Liver (tissue), 9 donors: Measurements from ENCODE around the gene TRPM2. TPM values are rescaled to one million over a fixed set of nuclear protein-coding genes. Genes with fewer than 3 reads are reported as not detected.

Source experiments
- DNase-seq: peaks from one replicate; pipeline ENCODE4 v3.0.0-alpha.2; 2017; ENCODE audit warnings: low spot score
- H3K27ac ChIP-seq, 2 donors: one replicate each; pipeline ENCODE4 v1.7.0; 2013; ENCODE audit warnings: inconsistent platforms in 2 of 2, low read length in 2 of 2, control low read depth in 1 of 2, low read depth in 1 of 2, mild to moderate bottlenecking in 1 of 2
- H3K27me3 ChIP-seq, 4 donors: one replicate each; pipeline versions ENCODE4 v1.6.1 to v1.7.0; 2013; ENCODE audit warnings: low read length in 3 of 4, inconsistent platforms in 1 of 4, mild to moderate bottlenecking in 1 of 4, moderate library complexity in 1 of 4; ENCODE audit not compliant: control insufficient read depth in 4 of 4, insufficient read depth in 4 of 4
- H3K36me3 ChIP-seq, 4 donors: one replicate each; pipeline versions ENCODE4 v1.6.1 to v1.7.0; 2013; ENCODE audit warnings: low read length in 3 of 4, mild to moderate bottlenecking in 3 of 4, low read depth in 1 of 4, moderate library complexity in 1 of 4; ENCODE audit not compliant: control insufficient read depth in 4 of 4, insufficient read depth in 3 of 4
- H3K4me1 ChIP-seq, 4 donors: one replicate each; pipeline versions ENCODE4 v1.6.1 to v1.7.0; 2013; ENCODE audit warnings: low read length in 3 of 4, mild to moderate bottlenecking in 3 of 4, moderate library complexity in 1 of 4; ENCODE audit not compliant: control insufficient read depth in 4 of 4, insufficient read depth in 4 of 4
- H3K4me3 ChIP-seq, 3 donors: one replicate each; pipeline versions ENCODE4 v1.6.1 to v1.7.0; 2013; ENCODE audit warnings: low read length in 3 of 3, control low read depth in 1 of 3, low read depth in 1 of 3, mild to moderate bottlenecking in 1 of 3
- H3K9ac ChIP-seq, 2 donors: one replicate each; pipeline ENCODE4 v1.7.0; 2013; ENCODE audit warnings: low read length in 2 of 2, mild to moderate bottlenecking in 2 of 2, moderate library complexity in 2 of 2, control low read depth in 1 of 2, low read depth in 1 of 2
- H3K9me3 ChIP-seq, 4 donors: one replicate each; pipeline versions ENCODE4 v1.6.1 to v1.7.0; 2013; ENCODE audit warnings: low read length in 3 of 4; ENCODE audit not compliant: control insufficient read depth in 4 of 4
- ATF3 ChIP-seq: IDR thresholded peaks from 2 replicates; pipeline ENCODE4 v1.6.1; 2016; ENCODE audit warnings: antibody characterized with exemption
- EGR1 ChIP-seq, 2 donors: IDR thresholded peaks; 2 replicates each; pipeline ENCODE4 v1.6.1; 2016 to 2018; ENCODE audit warnings: antibody characterized with exemption in 2 of 2, low read depth in 2 of 2
- FOXA1 ChIP-seq: IDR thresholded peaks from 2 replicates; pipeline ENCODE4 v1.6.1; 2016; ENCODE audit warnings: antibody characterized with exemption
- FOXA2 ChIP-seq: IDR thresholded peaks from 2 replicates; pipeline ENCODE4 v1.6.1; 2016; ENCODE audit warnings: antibody characterized with exemption
- HNF4A ChIP-seq, 2 donors: conservative IDR thresholded peaks; 2 replicates each; pipeline ENCODE4 v1.6.1; 2016; ENCODE audit warnings: antibody characterized with exemption in 2 of 2, mild to moderate bottlenecking in 2 of 2
- HNF4G ChIP-seq: IDR thresholded peaks from 2 replicates; pipeline ENCODE4 v1.6.1; 2016; ENCODE audit warnings: antibody characterized with exemption
- JUND ChIP-seq, 2 donors: IDR thresholded peaks; 2 replicates each; pipeline ENCODE4 v1.6.1; 2016; ENCODE audit warnings: antibody characterized with exemption in 2 of 2
- MAX ChIP-seq: IDR thresholded peaks from 2 replicates; pipeline ENCODE4 v1.6.1; 2016; ENCODE audit warnings: antibody characterized with exemption
- RXRA ChIP-seq, 2 donors: IDR thresholded peaks; 2 replicates each; pipeline ENCODE4 v1.6.1; 2017 to 2018; ENCODE audit warnings: antibody characterized with exemption in 2 of 2, mild to moderate bottlenecking in 1 of 2
- SP1 ChIP-seq: IDR thresholded peaks from 2 replicates; pipeline ENCODE4 v1.6.1; 2018; ENCODE audit warnings: antibody characterized with exemption, mild to moderate bottlenecking
- TAF1 ChIP-seq: conservative IDR thresholded peaks from 2 replicates; pipeline ENCODE4 v1.6.1; 2016; ENCODE audit warnings: antibody characterized with exemption, mild to moderate bottlenecking
- YY1 ChIP-seq: IDR thresholded peaks from 2 replicates; pipeline ENCODE4 v1.6.1; 2016; ENCODE audit warnings: antibody characterized with exemption, mild to moderate bottlenecking
- ZBTB33 ChIP-seq: IDR thresholded peaks from 2 replicates; pipeline ENCODE4 v1.6.1; 2016; ENCODE audit warnings: antibody characterized with exemption
- WGBS: extraction: QIAGEN DNeasy Blood & Tissue Kit; methylation state at CpG from one replicate; pipeline ENCODE4 v1.1.7; 2013; 5-methylcytosine and 5-hydroxymethylcytosine counted together
- polyA plus RNA-seq, 2 donors: library from polyadenylated mRNA; stranded (reverse) in 1 of 2; unstranded in 1 of 2; fragments of 200-250 nt in 1 of 2; fragments of >200 nt in 1 of 2; fragmentation: Nextera tagmentation in 1 of 2; extraction: Ambion mirVana in 1 of 2; gene quantifications; one replicate each; pipeline versions ENCODE4 v1.2.1 to v1.2.3, GENCODE V29; 2013 to 2015
- total RNA-seq, 2 donors: library from RNA; depleted of rRNA; stranded (reverse); fragments of >200 nt; gene quantifications; one replicate each; pipeline ENCODE4 v1.2.3, GENCODE V29; 2014
- donor health status: healthy.
- donor health status: healthy.
- donor health status: healthy.
- donor health status: healthy.
- donor health status: healthy.

The TRPM2 gene
- total and polyA plus RNA-seq, 4 donors: 0.43 to 1.3 (median 0.63) TPM

GRCh38 chr21:44350773-44351481 lies 2.5 kb upstream of the TRPM2 start:
- DNase-seq: no peak
- Histone ChIP-seq H3K4me1 (peaks cover 3 to 26% (median 16%) of the 10 kb centered on the region in 4 donors), H3K9ac (no peak overlapping the region), H3K36me3 (no peaks in the 10 kb centered on the region), H3K4me3 (no peak overlapping the region), H3K27me3 (peaks cover 0 to 2% (median 1%) of the 10 kb centered on the region in 4 donors), H3K27ac (no peak overlapping the region), H3K9me3 (no peaks in the 10 kb centered on the region)
- TF ChIP-seq ZBTB33 (no peak), MAX (no peak), ATF3 (no peak)
- 40% methylated on average over 42 of the region's 42 CpGs for WGBS

GRCh38 chr21:44351535-44352252 lies 1.7 kb upstream of the TRPM2 start:
- no peak for TF ChIP-seq TAF1
- TF ChIP-seq HNF4A (conservative IDR thresholded peaks at IDR 0.05): no peak
- no peak for TF ChIP-seq MAX
- TF ChIP-seq HNF4G: no peak

GRCh38 chr21:44352253-44352860 lies 1.1 kb upstream of the TRPM2 start:
- Histone ChIP-seq H3K27ac (peak overlapping the region; percentile 14 to 86), H3K9ac (no peak overlapping the region), H3K27me3 (peaks cover 0 to 2% (median 1%) of the 10 kb centered on the region in 4 donors), H3K36me3 (no peaks in the 10 kb centered on the region), H3K4me3 (no peak overlapping the region), H3K9me3 (no peaks in the 10 kb centered on the region), H3K4me1 (peaks cover 3 to 26% (median 16%) of the 10 kb centered on the region in 4 donors)
- 89% methylated on average over 17 of the region's 17 CpGs for WGBS
- TF ChIP-seq ATF3 (no peak), SP1 (no peak), RXRA (IDR thresholded peaks at IDR 0.05) (no peak), JUND (IDR thresholded peaks at IDR 0.05) (no peak), MAX (no peak), EGR1 (IDR thresholded peaks at IDR 0.05; ENCODE audit: low read depth in 2 of 2) (no peak), YY1 (no peak), FOXA1 (no peak), HNF4G (no peak), FOXA2 (no peak), ZBTB33 (no peak)
- no peak for DNase-seq

More at GRCh38 chr21:44351535-44352252, 1.7 kb upstream of the TRPM2 start:
- Histone ChIP-seq H3K27me3 (peaks cover 0 to 2% (median 1%) of the 10 kb centered on the region in 4 donors), H3K4me1 (peaks cover 3 to 26% (median 16%) of the 10 kb centered on the region in 4 donors), H3K9me3 (no peaks in the 10 kb centered on the region), H3K4me3 (no peak overlapping the region), H3K27ac (no peak overlapping the region), H3K9ac (no peak overlapping the region), H3K36me3 (no peaks in the 10 kb centered on the region)
- 88% methylated on average over 18 of the region's 18 CpGs for WGBS
- no peak for DNase-seq
